Measurements from ENCODE around the gene SLK.

DNA sequence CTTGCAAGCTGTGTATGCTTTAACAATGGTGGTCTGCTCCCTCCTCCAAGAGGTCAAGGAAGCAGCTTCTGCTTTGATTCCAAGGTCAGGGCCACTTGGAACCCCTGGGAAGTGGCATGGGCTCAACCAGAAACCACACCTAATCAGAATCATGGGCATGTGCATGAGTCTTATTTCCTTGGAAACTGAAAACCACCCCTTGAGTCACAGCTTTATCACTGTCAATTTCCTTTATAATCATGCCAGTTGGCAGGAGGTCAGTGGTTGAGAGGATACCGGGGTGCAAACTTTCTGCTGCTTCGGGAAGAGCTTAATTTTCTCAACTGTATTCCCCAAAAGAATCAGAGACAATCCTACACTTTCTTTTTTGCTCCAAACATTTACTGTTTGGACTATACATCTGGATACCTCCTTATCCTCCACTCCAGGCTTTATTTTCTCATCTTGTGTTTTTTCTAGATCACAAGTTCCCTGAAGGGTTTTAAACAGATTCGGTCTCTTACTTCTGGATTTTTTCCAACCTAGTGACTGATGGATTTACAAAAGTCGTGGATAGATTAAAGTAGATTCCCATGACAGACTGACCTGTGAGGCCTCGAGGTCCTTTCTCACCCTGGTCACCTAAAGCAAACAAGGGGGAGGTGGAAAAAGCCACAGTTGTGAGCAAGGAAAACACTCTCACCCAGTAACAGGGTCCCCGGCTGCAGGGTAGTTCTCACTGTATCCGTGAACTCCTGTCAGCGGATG, 82.7 kb downstream of the SLK start:
- TF ChIP-seq POLR2A (IDR thresholded peaks at IDR 0.05) = no peak
- TF ChIP-seq, protein P1, sequence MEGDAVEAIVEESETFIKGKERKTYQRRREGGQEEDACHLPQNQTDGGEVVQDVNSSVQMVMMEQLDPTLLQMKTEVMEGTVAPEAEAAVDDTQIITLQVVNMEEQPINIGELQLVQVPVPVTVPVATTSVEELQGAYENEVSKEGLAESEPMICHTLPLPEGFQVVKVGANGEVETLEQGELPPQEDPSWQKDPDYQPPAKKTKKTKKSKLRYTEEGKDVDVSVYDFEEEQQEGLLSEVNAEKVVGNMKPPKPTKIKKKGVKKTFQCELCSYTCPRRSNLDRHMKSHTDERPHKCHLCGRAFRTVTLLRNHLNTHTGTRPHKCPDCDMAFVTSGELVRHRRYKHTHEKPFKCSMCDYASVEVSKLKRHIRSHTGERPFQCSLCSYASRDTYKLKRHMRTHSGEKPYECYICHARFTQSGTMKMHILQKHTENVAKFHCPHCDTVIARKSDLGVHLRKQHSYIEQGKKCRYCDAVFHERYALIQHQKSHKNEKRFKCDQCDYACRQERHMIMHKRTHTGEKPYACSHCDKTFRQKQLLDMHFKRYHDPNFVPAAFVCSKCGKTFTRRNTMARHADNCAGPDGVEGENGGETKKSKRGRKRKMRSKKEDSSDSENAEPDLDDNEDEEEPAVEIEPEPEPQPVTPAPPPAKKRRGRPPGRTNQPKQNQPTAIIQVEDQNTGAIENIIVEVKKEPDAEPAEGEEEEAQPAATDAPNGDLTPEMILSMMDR (IDR thresholded peaks at IDR 0.05) = no peak
